Spleen (tissue), 11 donors: ENCODE results near the gene UBE3B. TPM values are rescaled to one million over a fixed set of nuclear protein-coding genes. Genes with fewer than 3 reads are reported as not detected.

ENCODE experiments used
- DNase-seq: peaks from one replicate; pipeline ENCODE4 v3.0.0-alpha.2; 2020
- H3K27ac ChIP-seq, 8 donors: fragments of 200-600 bp; sonication (generic) in 7 of 8; 1 replicate in 4 of 8; 2 replicates in 4 of 8; pipeline versions ENCODE4 v1.5.0 to v1.8.0; 2016 to 2021; ENCODE audit warnings: inconsistent platforms in 4 of 8, mild to moderate bottlenecking in 4 of 8, moderate library complexity in 1 of 8
- H3K27me3 ChIP-seq, 7 donors: fragments of 200-600 bp; sonication (generic) in 6 of 7; replicated peaks in 1 of 7; 1 replicate in 4 of 7; 2 replicates in 3 of 7; pipeline versions ENCODE4 v1.5.0 to v1.8.0; 2016 to 2021; ENCODE audit warnings: inconsistent platforms in 3 of 7, mild to moderate bottlenecking in 1 of 7
- H3K36me3 ChIP-seq, 6 donors: fragments of 200-600 bp; sonication (generic) in 5 of 6; 1 replicate in 4 of 6; 2 replicates in 2 of 6; pipeline versions ENCODE4 v1.5.0 to v1.8.0; 2016 to 2021; ENCODE audit warnings: inconsistent platforms in 2 of 6
- H3K4me1 ChIP-seq, 6 donors: fragments of 200-600 bp; sonication (generic) in 5 of 6; 1 replicate in 3 of 6; 2 replicates in 3 of 6; pipeline versions ENCODE4 v1.5.0 to v1.8.0; 2016 to 2021; ENCODE audit warnings: inconsistent platforms in 3 of 6
- H3K4me3 ChIP-seq, 8 donors: fragments of 200-600 bp; sonication (generic) in 7 of 8; 1 replicate in 4 of 8; 2 replicates in 4 of 8; pipeline versions ENCODE4 v1.5.0 to v1.8.0; 2016 to 2021; ENCODE audit warnings: inconsistent platforms in 4 of 8, mild to moderate bottlenecking in 4 of 8, moderate library complexity in 2 of 8
- H3K9me3 ChIP-seq, 8 donors: fragments of 200-600 bp; sonication (generic) in 7 of 8; 1 replicate in 4 of 8; 2 replicates in 4 of 8; pipeline versions ENCODE4 v1.5.0 to v1.8.0; 2016 to 2021; ENCODE audit warnings: inconsistent platforms in 4 of 8
- POLR2A ChIP-seq, 3 donors: fragments of 450-650 bp; IDR thresholded peaks; one replicate each; pipeline ENCODE4 v1.5.1; 2017; ENCODE audit warnings: antibody characterized with exemption in 3 of 3, mild to moderate bottlenecking in 1 of 3
- POLR2AphosphoS5 ChIP-seq, 3 donors: sonication (generic); formaldehyde crosslinking; IDR thresholded peaks; one replicate each; pipeline ENCODE4 v1.5.1; 2017; ENCODE audit warnings: antibody characterized with exemption in 3 of 3
- WGBS, 5 donors: extraction: QIAGEN DNeasy Blood & Tissue Kit in 3 of 5; methylation state at CpG; one replicate each; pipeline versions ENCODE4 v1.1.5 to v1.1.7; 2013 to 2018; 5-methylcytosine and 5-hydroxymethylcytosine counted together
- intact Hi-C: fragments of 100-400 bp; cut with DNase I; formaldehyde crosslinking; loops from one replicate; pipeline ENCODE4 v1.15.0; 2023; ENCODE audit warnings: low total_unique reads
- polyA plus RNA-seq, 3 donors: library from polyadenylated mRNA; stranded (reverse); fragments of 200-250 nt; gene quantifications; one replicate each; pipeline ENCODE4 v1.2.1, GENCODE V29; 2013
- total RNA-seq, 7 donors: library from RNA; depleted of rRNA in 3 of 7; stranded (reverse); fragments of >200 nt in 3 of 7; fragmentation: NEBNext Ultra II Directional in 4 of 7; extraction: Animal tissue kit (Norgen Biotek cat#: 25700) in 4 of 7; gene quantifications; one replicate each; pipeline versions ENCODE4 v1.1.0 to v1.2.1, GENCODE V29; 2016 to 2021
- TF ChIP-seq, protein P1 (sequence below), 11 experiments: fragments of 200-600 bp in 7 of 11; fragments of 450-650 bp in 4 of 11; sonication (generic) in 4 of 11; IDR thresholded peaks in 8 of 11; conservative IDR thresholded peaks in 3 of 11; 1 replicate in 7 of 11; 2 replicates in 4 of 11; pipeline versions ENCODE4 v1.4.0 to v1.8.0; 2016 to 2021; ENCODE audit warnings: antibody characterized with exemption in 11 of 11, inconsistent platforms in 4 of 11, mild to moderate bottlenecking in 1 of 11
- donor health status: healthy with polysubstance abuse.
- donor health status: DM: no; HTN: no; CAD: no; lungs with moderate emphysema.
- donor health status: DM: no; HTN: no; CAD: no.
- donor health status: Bipolar disorder and iron deficiency.
- donor health status: healthy.
- donor health status: DM: no; HTN: no; CAD: no.
- donor health status: DM: yes; HTN: yes; CAD: no.

The UBE3B gene
- total and polyA plus RNA-seq, 10 donors = 5.7 to 63.1 (median 42.3) TPM

DNA sequence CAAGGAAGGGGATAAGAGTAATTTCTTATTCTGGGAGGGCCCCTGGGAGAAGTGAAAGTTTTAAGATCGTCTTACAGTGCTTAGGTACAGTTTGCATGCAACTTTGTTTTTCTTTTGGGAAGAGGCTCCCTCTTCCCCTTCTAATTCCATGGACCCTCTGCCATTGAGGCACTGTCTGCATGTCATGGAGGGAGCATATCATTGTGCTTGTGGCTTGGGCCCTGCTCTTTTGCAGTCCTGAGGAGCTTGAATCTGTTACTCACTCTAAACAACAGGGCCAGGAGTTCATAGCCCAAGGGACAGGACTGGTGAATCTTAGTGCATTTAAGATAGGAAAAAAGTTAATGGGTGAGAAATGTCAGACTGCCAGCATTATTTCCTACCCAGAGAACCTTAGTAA lies 2.3 kb downstream of the UBE3B start:
- H3K4me1 ChIP-seq = peaks cover 34 to 60% (median 45%) of the 10 kb centered on the region in 6 donors
- H3K4me3 ChIP-seq = no peak overlapping the region
- H3K27ac ChIP-seq = no peak overlapping the region
- intact Hi-C loops = no loop called here
- H3K9me3 ChIP-seq = no peaks in the 10 kb centered on the region
- no peak for DNase-seq
- H3K36me3 ChIP-seq = peaks cover 2 to 28% (median 19%) of the 10 kb centered on the region in 6 donors
- TF ChIP-seq, protein P1, sequence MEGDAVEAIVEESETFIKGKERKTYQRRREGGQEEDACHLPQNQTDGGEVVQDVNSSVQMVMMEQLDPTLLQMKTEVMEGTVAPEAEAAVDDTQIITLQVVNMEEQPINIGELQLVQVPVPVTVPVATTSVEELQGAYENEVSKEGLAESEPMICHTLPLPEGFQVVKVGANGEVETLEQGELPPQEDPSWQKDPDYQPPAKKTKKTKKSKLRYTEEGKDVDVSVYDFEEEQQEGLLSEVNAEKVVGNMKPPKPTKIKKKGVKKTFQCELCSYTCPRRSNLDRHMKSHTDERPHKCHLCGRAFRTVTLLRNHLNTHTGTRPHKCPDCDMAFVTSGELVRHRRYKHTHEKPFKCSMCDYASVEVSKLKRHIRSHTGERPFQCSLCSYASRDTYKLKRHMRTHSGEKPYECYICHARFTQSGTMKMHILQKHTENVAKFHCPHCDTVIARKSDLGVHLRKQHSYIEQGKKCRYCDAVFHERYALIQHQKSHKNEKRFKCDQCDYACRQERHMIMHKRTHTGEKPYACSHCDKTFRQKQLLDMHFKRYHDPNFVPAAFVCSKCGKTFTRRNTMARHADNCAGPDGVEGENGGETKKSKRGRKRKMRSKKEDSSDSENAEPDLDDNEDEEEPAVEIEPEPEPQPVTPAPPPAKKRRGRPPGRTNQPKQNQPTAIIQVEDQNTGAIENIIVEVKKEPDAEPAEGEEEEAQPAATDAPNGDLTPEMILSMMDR (IDR thresholded peaks at IDR 0.05 in 8 of 11, conservative IDR thresholded peaks at IDR 0.05 in 3 of 11) = no peak
- no peak for TF ChIP-seq POLR2AphosphoS5 (IDR thresholded peaks at IDR 0.05)
- TF ChIP-seq POLR2A (IDR thresholded peaks at IDR 0.05) = no peak
- no peaks in the 10 kb centered on the region for H3K27me3 ChIP-seq
- WGBS, 5 donors = 65 to 79% (median 74%) methylated on average over 1 of the region's 1 CpG

DNA sequence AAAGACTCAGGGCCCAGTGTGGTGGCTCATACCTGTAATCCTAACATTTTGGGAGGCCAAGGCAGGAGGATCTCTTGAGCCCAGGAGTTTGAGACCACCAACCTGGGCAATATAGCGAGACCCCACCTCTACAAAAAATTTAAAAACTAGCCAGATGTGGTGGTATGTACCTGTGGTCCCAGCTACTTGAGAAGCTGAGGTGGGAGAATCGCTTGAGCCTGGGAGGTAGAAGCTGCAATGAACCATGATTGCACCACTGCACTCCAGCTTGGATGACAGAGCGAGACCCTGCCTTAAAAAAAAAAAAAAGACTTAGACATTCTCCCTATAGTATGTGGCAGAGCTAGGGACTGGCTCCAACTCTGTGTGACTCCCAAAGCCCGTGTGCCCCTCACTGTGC lies 2.9 kb downstream of the UBE3B start:
- no peak for DNase-seq
- no peak for TF ChIP-seq POLR2AphosphoS5 (IDR thresholded peaks at IDR 0.05)
- no peak for TF ChIP-seq POLR2A (IDR thresholded peaks at IDR 0.05)
- TF ChIP-seq, protein P1 (IDR thresholded peaks at IDR 0.05 in 8 of 11, conservative IDR thresholded peaks at IDR 0.05 in 3 of 11) = no peak
- Histone ChIP-seq H3K27ac (no peak overlapping the region), H3K4me1 (peaks cover 31 to 55% (median 40%) of the 10 kb centered on the region in 6 donors), H3K27me3 (no peaks in the 10 kb centered on the region), H3K36me3 (peaks cover 7 to 34% (median 25%) of the 10 kb centered on the region in 6 donors), H3K4me3 (no peak overlapping the region), H3K9me3 (no peaks in the 10 kb centered on the region)
- WGBS, 5 donors = 92 to 100% (median 94%) methylated on average over 4 of the region's 4 CpGs
- intact Hi-C loops = no loop called here

DNA sequence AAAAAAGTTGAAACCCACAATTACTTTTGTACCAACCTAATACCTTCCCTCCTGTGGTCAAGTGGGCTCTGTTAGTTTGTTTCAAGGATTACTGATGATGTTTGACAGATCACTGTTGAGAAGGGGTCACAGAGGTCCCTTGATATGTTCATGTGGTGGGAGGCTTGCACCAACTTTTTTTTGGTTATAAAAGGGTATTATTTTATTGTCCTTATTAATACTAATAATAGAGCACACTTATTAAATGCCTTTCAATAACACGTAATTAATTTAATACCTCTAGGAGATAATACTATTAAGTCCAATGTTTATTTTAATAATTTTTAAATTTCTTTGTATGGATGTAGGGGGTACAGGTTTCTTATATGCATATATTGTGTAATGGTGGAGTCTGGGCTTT lies 4.4 kb downstream of the UBE3B start:
- no peak for TF ChIP-seq POLR2A (IDR thresholded peaks at IDR 0.05)
- TF ChIP-seq, protein P1 (IDR thresholded peaks at IDR 0.05 in 8 of 11, conservative IDR thresholded peaks at IDR 0.05 in 3 of 11) = no peak
- no peak for TF ChIP-seq POLR2AphosphoS5 (IDR thresholded peaks at IDR 0.05)
- 90 to 98% (median 97%) methylated on average over 1 of the region's 1 CpG for WGBS, 5 donors
- DNase-seq = no peak
- Histone ChIP-seq H3K9me3 (no peaks in the 10 kb centered on the region), H3K27ac (no peak overlapping the region), H3K27me3 (no peaks in the 10 kb centered on the region), H3K36me3 (peaks cover 15 to 49% (median 40%) of the 10 kb centered on the region in 6 donors), H3K4me3 (no peak overlapping the region), H3K4me1 (peaks cover 19 to 39% (median 26%) of the 10 kb centered on the region in 6 donors)
- intact Hi-C loops = no loop called here

GRCh38 chr12:109482491-109482890 lies 5.1 kb downstream of the UBE3B start:
- Histone ChIP-seq H3K4me3 (no peak overlapping the region), H3K27me3 (no peaks in the 10 kb centered on the region), H3K36me3 (peaks cover 15 to 56% (median 46%) of the 10 kb centered on the region in 6 donors), H3K4me1 (peaks cover 19 to 39% (median 24%) of the 10 kb centered on the region in 6 donors), H3K9me3 (no peaks in the 10 kb centered on the region), H3K27ac (no peak overlapping the region)
- intact Hi-C loops = no loop called here
- TF ChIP-seq POLR2AphosphoS5 (IDR thresholded peaks at IDR 0.05) (no peak), POLR2A (IDR thresholded peaks at IDR 0.05) (no peak)
- TF ChIP-seq, protein P1 (IDR thresholded peaks at IDR 0.05 in 8 of 11, conservative IDR thresholded peaks at IDR 0.05 in 3 of 11) = no peak
- no peak for DNase-seq
- WGBS, 5 donors = 90 to 96% (median 92%) methylated on average over 2 of the region's 2 CpGs
